HUDEP-2 (cell line): Measurements from ENCODE around the gene LEMD2.

ENCODE experiments used
- DNase-seq, 76 experiments: peaks; one replicate each; lab custom pipeline; 2025; ENCODE audit not compliant: unreplicated experiment in 76 of 76; lab: John Stamatoyannopoulos, UW

Gene LEMD2

DNA sequence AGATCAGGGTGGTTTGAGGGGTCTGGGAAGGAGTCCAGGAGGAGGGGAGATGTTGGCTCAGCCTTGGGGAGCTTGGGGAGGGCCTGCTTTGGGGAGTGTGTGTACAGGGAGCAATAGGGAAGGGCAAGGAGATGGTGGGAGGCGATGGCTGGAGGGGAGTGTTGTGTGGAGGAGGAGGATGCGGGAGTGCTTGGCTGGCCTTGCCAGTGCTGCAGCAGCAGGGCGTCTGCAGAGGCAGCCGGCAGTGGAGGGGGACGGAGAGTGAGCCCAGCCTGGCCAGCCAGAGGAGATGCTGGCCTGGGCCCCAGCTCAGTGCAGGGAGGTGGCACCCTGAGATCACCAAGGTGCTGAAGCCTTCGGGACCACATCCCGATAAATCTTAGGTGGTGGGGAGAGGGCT lies 46.1 kb downstream of the LEMD2 start:
- no peak for DNase-seq

GRCh38 chr6:33742092-33742491 lies 46.8 kb downstream of the LEMD2 start:
- DNase-seq: peak in 8 of 76 experiments; percentile 2 to 17 (median 8)

- peak in 1 of 76 experiments; percentile 19 for DNase-seq
Observed at GRCh38 chr6:33740794-33741193, 48.1 kb downstream of the LEMD2 start.

- no peak for DNase-seq
Observed at GRCh38 chr6:33740204-33740608, 48.7 kb downstream of the LEMD2 start.

- DNase-seq: no peak
Observed at GRCh38 chr6:33739571-33739970, 49.4 kb downstream of the LEMD2 start.

- DNase-seq: no peak
Observed at GRCh38 chr6:33738879-33739278, 50.1 kb downstream of the LEMD2 start.

DNA sequence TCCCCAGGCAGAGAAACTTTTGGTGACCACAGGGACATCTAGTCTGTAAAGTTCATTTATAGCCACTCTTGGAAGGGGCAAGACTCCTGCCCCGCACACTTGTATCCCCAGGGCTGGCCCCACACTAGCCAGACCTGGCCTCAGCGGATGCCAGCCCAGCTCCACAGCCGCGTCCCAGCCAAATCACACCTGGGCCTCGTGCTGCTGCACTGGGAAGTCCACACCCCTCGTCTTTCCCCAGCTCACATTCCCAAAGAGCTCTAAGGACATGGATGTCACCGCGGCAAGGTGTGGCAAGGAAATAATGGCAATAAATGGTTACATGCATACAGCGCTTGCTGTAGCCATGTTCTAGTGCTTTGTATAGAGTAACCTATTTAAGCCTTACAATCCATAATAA lies 50.8 kb downstream of the LEMD2 start:
- DNase-seq: no peak

DNA sequence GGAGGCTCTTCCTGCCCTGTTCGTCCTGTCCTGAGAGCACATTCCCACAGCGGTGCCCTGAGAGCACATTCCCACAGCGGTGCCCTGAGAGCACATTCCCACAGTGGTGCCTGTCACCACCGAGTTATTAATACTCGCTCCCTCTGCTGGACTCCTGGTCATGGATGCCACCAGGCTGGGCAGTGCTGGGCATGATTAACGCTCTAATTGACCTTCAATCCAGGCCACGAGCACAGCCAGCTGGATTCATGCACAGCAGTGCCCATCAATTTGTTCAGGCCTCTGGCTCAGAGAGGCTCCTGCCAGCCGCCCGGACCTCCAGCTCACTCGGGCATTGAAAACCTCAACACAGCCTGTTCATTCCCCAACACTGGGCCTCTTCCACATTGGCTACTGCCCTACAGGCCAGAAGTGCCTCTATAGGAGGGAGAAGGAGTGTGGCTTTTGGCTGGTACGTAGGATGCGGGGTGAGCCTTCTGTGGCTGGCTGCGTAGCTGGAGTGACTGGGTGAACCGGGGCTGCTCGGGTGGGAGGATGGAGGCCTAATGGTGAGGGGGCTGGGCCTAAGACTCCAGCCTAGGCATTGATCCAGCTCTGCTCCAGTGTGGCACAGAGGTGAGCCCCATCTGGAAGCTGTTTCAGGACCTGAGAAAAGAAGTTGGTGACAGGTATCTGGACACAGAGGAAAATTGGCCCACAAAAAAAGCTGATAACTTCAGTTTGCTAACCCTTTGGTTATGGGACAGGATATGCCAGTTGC lies 51.5 kb downstream of the LEMD2 start:
- DNase-seq: no peak

DNA sequence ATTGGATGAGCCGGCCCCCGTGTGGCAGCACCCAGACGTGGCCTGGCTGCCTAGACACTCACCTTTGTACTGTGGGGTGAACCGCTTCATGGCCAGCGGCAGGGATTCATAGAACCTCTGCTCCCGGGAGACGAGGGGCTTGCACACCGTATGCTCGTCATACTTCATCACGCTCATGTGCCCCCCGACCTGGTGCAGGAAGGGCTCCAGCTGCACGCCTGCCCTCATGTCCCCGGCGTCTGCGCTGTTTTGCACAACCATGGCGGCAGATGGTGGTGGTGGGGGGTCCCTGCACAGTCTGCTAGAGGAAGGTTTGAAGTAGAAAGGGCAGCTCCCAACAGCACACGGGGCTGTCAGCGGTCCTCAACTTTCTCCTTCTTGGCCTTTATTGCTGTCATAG lies 53.7 kb downstream of the LEMD2 start:
- no peak for DNase-seq

DNA sequence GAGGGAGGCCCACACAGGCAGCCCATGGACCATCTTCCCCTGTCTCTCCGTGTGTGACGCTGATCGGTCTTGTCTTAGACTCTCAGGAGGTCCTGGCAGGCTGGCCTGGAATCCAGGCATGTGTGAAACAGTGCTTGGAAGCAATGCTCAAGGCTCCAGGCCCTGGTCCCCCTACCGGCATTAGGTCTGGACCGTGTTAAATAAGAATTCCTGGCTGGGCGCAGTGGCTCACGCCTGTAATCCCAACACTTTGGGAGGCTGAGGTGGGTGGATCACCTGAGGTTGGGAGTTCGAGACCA lies 55.3 kb downstream of the LEMD2 start:
- no peak for DNase-seq

- no peak for DNase-seq
Observed at GRCh38 chr6:33732817-33733708, 55.9 kb downstream of the LEMD2 start.

- DNase-seq: no peak
Observed at GRCh38 chr6:33732385-33732784, 56.5 kb downstream of the LEMD2 start.

GRCh38 chr6:33731751-33732282 lies 57.1 kb downstream of the LEMD2 start:
- no peak for DNase-seq

DNA sequence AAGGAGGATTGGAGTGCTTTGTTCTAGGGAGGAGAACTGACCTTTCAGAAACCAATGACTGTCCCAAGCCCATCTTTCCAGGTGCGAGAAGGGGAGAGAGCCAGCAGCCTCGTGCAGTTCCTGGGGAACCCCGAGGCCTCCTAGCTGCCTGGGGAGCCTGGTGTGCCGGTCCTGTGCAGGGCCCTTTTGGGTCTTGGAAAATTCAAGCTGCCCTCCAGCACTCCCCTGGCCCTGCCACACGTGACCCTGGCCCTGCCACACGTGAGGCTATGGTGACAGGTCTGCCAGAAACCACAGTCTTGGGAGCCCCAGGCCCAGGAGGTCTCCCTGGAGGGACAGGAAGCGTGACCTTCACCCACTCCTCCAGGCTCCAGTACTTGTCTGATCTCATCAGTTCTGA lies 57.9 kb downstream of the LEMD2 start:
- DNase-seq: no peak

DNA sequence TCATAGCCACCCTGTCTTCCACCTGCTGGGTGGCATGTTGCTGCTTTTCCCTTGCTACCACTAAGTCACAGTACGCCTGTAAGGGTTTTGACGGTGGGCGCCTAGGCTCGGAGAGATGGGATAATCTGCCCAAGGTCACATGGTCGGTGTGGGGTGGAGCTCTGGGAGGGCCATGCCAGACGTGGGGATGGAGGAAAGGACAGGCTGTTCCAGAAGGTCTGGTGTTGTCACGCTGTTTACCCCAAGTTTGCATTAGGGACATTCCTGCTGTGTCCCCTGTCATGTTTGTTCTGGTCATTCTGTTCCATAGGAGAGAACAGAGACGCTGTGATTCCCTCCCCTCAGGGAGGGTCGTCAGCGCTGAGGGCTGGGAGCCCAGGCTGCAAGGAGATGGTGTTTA lies 58.3 kb downstream of the LEMD2 start:
- no peak for DNase-seq

DNA sequence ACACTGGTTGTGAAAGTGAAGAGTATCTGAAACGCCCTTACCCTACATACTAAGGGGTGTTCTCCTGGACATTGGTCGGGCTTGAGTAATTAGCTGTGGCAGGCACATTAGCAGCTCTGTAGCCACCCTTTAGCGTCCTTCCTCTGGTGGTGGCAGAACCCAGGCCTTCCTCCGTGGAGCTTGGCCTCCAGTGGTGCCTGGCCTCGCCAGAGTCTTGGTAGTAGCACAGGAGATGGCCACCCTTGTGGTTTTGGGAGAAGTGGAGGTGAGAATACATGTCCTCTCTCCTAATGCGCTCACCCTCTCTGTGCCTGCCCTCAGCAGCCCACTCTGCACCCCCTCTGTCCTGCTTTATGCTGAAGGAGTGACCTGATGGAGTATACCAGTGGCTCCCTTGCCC lies 59.9 kb downstream of the LEMD2 start:
- no peak for DNase-seq

DNA sequence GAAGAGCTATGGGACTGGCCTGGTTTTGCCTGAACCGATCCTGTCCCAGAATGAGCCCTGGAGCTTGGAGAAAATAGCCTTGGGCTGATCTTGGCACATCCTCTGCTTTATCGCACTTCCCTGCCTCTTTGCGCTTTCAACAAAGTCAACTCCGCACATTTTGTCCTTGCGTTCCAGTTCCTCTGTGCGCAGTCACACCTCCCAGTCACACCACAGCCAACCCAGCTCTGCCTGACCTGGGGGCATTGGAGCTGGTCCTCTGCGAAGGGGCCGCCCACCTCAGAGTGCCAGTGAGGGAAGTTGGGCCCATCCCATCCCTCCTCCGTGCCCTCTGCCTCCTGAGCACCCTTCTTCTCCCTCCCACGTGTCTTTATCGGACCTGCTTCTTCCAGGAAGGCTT lies 60.5 kb downstream of the LEMD2 start:
- DNase-seq: no peak

- no peak for DNase-seq
Observed at GRCh38 chr6:33727932-33728331, 61.0 kb downstream of the LEMD2 start.

DNA sequence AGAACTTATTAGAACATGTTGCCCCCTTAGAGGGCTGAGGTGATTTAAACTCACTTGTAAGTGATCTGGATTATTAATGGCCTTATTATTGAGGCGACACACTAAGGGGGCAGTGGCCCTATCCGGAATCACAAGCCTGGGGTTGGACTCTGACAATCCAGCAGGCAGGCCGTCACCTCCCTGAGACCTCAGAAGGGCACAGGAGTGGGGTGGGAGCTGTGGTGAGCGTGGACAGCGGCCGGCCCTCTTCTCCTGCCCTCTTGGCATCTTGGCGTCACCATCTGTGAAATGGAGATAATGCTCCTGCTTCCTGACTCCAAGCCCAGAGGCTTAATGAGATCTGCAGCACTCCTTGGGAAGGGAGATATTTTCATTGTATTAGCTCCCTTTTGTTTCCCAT lies 61.8 kb downstream of the LEMD2 start:
- DNase-seq: no peak

GRCh38 chr6:33726696-33727095 lies 62.2 kb downstream of the LEMD2 start:
- DNase-seq: no peak

DNA sequence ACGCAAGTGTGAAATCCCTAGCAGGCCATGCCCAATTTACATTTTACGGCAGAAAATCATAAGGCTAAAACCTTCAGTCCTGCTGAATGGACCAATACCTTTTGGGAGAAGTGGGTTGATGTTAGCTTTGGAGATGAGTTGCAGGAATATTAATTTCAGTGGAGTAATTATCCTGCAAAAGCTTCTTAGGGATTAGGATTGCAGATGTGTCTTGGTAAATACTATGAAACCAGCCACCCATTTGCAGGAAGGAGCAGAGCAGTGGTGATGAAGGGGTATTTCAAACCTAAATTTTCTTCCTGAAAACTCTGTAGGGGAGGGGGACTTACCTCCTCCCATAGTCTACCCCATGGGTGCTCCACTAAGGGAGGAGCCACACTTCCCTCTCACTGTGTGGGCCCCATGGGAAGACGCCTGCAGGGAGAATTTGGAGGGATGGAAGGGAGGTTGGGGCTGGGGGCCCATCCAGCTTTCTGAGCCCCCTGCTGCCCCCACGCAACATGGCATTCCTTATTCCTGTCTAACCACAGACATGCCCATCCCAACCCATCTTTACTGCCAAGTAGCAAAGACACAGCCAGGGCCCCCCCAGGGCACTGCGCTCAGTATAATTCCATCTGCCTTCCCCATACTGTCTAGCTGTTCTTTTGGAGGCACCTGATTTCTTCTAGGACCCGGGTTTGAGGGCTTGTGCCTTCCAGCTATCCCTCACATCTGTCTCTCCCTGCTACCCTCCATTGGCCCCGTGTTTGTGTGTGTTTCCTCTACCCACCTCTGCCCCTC lies 62.8 kb downstream of the LEMD2 start:
- DNase-seq: no peak
